A549 (cell line): ENCODE data around the gene CD151. TPM values are rescaled to one million over a fixed set of nuclear protein-coding genes. Genes with fewer than 3 reads are reported as not detected.

ENCODE experiments used
- ATAC-seq, 2 experiments: fragments of 200-7000 bp in 1 of 2; fragments of >200 bp in 1 of 2; cut with Nextera tagmentation in 1 of 2; cut with Tn5 transposase in 1 of 2; 3 replicates each; pipeline versions ENCODE4 v1.8.0 to v1.9.1; 2018 to 2020; ENCODE audit warnings: mild to moderate bottlenecking in 1 of 2, moderate library complexity in 1 of 2
- CTCF ChIA-PET: fragments of 300-600 bp; sonication (Branson Sonifier 250); formaldehyde crosslinking; extraction: SDS; loops from one replicate; lab custom pipeline; 2021; ENCODE audit warnings: antibody characterized with exemption, inconsistent platforms; lab: Yijun Ruan, JAX
- POLR2A ChIA-PET: fragments of 350-600 bp; formaldehyde crosslinking; extraction: SDS; loops from one replicate; lab custom pipeline; 2021; ENCODE audit warnings: antibody characterized with exemption, inconsistent platforms; lab: Yijun Ruan, JAX
- DNase-seq, 2 experiments: peaks; one replicate each; pipeline versions ENCODE4 v3.0.0 to v3.0.0-alpha.2; 2011 to 2016; ENCODE audit warnings: low read depth in 1 of 2, low spot score in 1 of 2
- FAIRE-seq: peaks from 2 replicates; lab custom pipeline; 2011; peaks lifted over from hg19 to GRCh38; lab: Jason Lieb, UNC
- H3K27ac ChIP-seq, 2 experiments: fragments of >200 bp; sonication (Bioruptor Twin); formaldehyde crosslinking; 3 replicates each; pipeline ENCODE4 v1.5.1; 2016 to 2017
- H3K4me1 ChIP-seq: fragments of >200 bp; sonication (Bioruptor Twin); formaldehyde crosslinking; 3 replicates; pipeline ENCODE4 v1.6.1; 2016
- H3K4me2 ChIP-seq: fragments of >200 bp; sonication (Bioruptor Twin); formaldehyde crosslinking; 3 replicates; pipeline ENCODE4 v1.6.1; 2016
- H3K4me3 ChIP-seq: fragments of >200 bp; sonication (Bioruptor Twin); formaldehyde crosslinking; 3 replicates; pipeline ENCODE4 v1.5.1; 2016
- H3K9me3 ChIP-seq: fragments of >200 bp; sonication (Bioruptor Twin); formaldehyde crosslinking; 3 replicates; pipeline ENCODE4 v1.6.1; 2016
- CEBPB ChIP-seq, 2 experiments: fragments of >200 bp in 1 of 2; sonication (Bioruptor Twin) in 1 of 2; formaldehyde crosslinking in 1 of 2; IDR thresholded peaks; 2 replicates each; pipeline ENCODE4 v1.6.1; 2012 to 2016
- CHD4 ChIP-seq: fragments of 200-600 bp; sonication (generic); IDR thresholded peaks from 2 replicates; pipeline ENCODE4 v1.6.1; 2016; ENCODE audit warnings: antibody characterized with exemption, mild to moderate bottlenecking, borderline replicate concordance
- ESRRA ChIP-seq: fragments of 150-350 bp; IDR thresholded peaks from 2 replicates; pipeline ENCODE4 v1.6.1; 2014; ENCODE audit warnings: mild to moderate bottlenecking, low read length, borderline replicate concordance
- GATA3 ChIP-seq: IDR thresholded peaks from 2 replicates; pipeline ENCODE4 v1.6.1; 2012; ENCODE audit warnings: borderline replicate concordance
- HDAC2 ChIP-seq: fragments of 200-600 bp; sonication (generic); IDR thresholded peaks from 2 replicates; pipeline ENCODE4 v1.6.1; 2016
- HOXA7 ChIP-seq: fragments of 250-450 bp; sonication (Bioruptor Pico); IDR thresholded peaks from 2 replicates; pipeline ENCODE4 v1.5.0; 2020; ENCODE audit warnings: mild to moderate bottlenecking, moderate library complexity
- HOXB13 ChIP-seq: fragments of 250-450 bp; sonication (Bioruptor Pico); IDR thresholded peaks from 2 replicates; pipeline ENCODE4 v1.5.0; 2020; ENCODE audit warnings: low read depth, mild to moderate bottlenecking, moderate library complexity
- MAFK ChIP-seq: fragments of 450-650 bp; IDR thresholded peaks from 2 replicates; pipeline ENCODE4 v1.6.1; 2014; ENCODE audit not compliant: partially characterized antibody
- NFE2L2 ChIP-seq: fragments of 150-350 bp; conservative IDR thresholded peaks from 2 replicates; pipeline ENCODE4 v1.6.1; 2014; ENCODE audit warnings: low read length
- NR3C1 ChIP-seq: fragments of >200 bp; sonication (Bioruptor Twin); formaldehyde crosslinking; IDR thresholded peaks from 3 replicates; pipeline ENCODE4 v1.6.1; 2017
- RARB ChIP-seq: fragments of 250-450 bp; sonication (Bioruptor Pico); IDR thresholded peaks from 2 replicates; pipeline ENCODE4 v1.8.0; 2021; ENCODE audit warnings: mild to moderate bottlenecking, moderate library complexity
- RNF2 ChIP-seq: fragments of 200-600 bp; sonication (generic); IDR thresholded peaks from 2 replicates; pipeline ENCODE4 v1.6.1; 2016; ENCODE audit warnings: low read depth, mild to moderate bottlenecking, antibody characterized with exemption, moderate library complexity, borderline replicate concordance
- SMC3 ChIP-seq: fragments of >200 bp; sonication (Bioruptor Twin); formaldehyde crosslinking; IDR thresholded peaks from 3 replicates; pipeline ENCODE4 v1.6.1; 2018; ENCODE audit warnings: inconsistent platforms
- ZSCAN20 ChIP-seq: fragments of 250-450 bp; sonication (Bioruptor Pico); IDR thresholded peaks from 2 replicates; pipeline ENCODE4 v1.8.0; 2022; ENCODE audit warnings: mild to moderate bottlenecking, moderate library complexity
- WGBS: methylation state at CpG from one replicate; pipeline ENCODE4 v1.1.6; 2017; ENCODE audit errors: missing lambda C conversion rate; 5-methylcytosine and 5-hydroxymethylcytosine counted together
- polyA plus RNA-seq, 4 experiments: library from polyadenylated mRNA; depleted of rRNA in 3 of 4; stranded (reverse); fragments of >200 nt; fragmentation: RNase III in 1 of 4; extraction: RNeasy Plus Mini Kit Qiagen cat#74134 plus additional on column Dnase treatment in 1 of 4; gene quantifications; 2 replicates in 3 of 4; 3 replicates in 1 of 4; pipeline ENCODE4 v1.2.3, GENCODE V29; 2011 to 2017
- TF ChIP-seq, protein P1 (sequence below): fragments of 450-650 bp; IDR thresholded peaks from 2 replicates; pipeline ENCODE4 v1.6.1; 2014; ENCODE audit warnings: antibody characterized with exemption
- TF ChIP-seq, protein P2 (sequence below): fragments of 150-350 bp; IDR thresholded peaks from 2 replicates; pipeline ENCODE4 v1.6.1; 2014; ENCODE audit warnings: low read depth, mild to moderate bottlenecking, low read length
- TF ChIP-seq, protein P3 (sequence below): fragments of 250-450 bp; sonication (Bioruptor Pico); IDR thresholded peaks from 2 replicates; pipeline ENCODE4 v1.5.0; 2020; ENCODE audit warnings: low read depth, mild to moderate bottlenecking, moderate library complexity
- TF ChIP-seq, protein P4 (sequence below): IDR thresholded peaks from 2 replicates; pipeline ENCODE4 v1.6.1; 2012
- TF ChIP-seq, protein P5 (sequence below): IDR thresholded peaks from 2 replicates; pipeline ENCODE4 v1.6.1; 2012; ENCODE audit warnings: low read depth, borderline replicate concordance
- TF ChIP-seq, protein P6 (sequence below): fragments of >200 bp; sonication (Bioruptor Twin); formaldehyde crosslinking; IDR thresholded peaks from 2 replicates; pipeline ENCODE4 v1.6.1; 2016

Gene CD151
- polyA plus RNA-seq, 2 of the 4 experiments (the other 2 are of a cell fraction), result 409 to 701 TPM

DNA sequence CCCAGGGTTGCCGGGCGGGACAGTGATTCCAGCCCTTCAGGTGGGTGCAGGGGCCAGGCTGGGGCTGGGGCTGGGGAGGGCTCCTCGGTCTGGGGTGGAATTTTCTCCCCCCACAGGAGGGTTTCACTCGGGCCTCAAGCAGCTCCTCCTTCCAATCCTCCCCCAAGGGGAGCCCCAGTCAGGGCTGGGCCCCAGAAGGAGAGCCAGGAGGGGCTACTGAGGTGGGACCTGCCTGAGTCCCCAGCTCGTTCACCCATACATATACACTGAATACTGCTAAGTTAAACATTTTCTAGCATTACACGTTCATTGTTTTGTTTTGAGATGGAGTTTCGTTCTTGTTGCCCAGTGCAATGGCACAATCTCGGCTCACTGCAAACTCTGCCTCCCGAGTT lies 6.5 kb upstream of the CD151 start (continued):
- TF ChIP-seq, protein P1, sequence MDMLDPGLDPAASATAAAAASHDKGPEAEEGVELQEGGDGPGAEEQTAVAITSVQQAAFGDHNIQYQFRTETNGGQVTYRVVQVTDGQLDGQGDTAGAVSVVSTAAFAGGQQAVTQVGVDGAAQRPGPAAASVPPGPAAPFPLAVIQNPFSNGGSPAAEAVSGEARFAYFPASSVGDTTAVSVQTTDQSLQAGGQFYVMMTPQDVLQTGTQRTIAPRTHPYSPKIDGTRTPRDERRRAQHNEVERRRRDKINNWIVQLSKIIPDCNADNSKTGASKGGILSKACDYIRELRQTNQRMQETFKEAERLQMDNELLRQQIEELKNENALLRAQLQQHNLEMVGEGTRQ, result no peak
- TF ChIP-seq HOXA7 (CRISPR knock-in tag), result no peak
- TF ChIP-seq CEBPB (IDR thresholded peaks at IDR 0.05), result no peak
- no peak for TF ChIP-seq NR3C1
- no peak for TF ChIP-seq HDAC2
- TF ChIP-seq, protein P2, sequence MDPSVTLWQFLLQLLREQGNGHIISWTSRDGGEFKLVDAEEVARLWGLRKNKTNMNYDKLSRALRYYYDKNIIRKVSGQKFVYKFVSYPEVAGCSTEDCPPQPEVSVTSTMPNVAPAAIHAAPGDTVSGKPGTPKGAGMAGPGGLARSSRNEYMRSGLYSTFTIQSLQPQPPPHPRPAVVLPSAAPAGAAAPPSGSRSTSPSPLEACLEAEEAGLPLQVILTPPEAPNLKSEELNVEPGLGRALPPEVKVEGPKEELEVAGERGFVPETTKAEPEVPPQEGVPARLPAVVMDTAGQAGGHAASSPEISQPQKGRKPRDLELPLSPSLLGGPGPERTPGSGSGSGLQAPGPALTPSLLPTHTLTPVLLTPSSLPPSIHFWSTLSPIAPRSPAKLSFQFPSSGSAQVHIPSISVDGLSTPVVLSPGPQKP, result no peak
- TF ChIP-seq SMC3, result no peak
- TF ChIP-seq RARB (CRISPR knock-in tag), result no peak

DNA sequence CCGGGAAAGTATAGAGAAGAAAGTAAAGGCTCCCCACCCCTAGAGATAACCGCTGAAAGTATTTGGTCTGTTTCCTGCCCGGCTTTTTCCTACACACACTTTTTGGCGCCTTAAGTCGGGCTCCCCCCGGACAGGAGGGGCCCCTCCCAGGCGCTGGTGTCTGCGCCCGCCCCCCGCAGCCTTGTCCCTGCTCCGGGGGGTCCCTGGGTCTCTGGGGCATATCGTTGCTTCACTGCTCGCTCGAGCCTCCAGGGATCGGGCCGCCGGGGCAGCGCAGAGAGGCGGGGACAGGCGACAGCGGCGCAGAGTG lies 6.0 kb upstream of the CD151 start:
- Histone ChIP-seq H3K27ac (peak overlapping the region; percentile 80 to 88), H3K4me3 (peak overlapping the region; percentile 52), H3K9me3 (no peaks in the 10 kb centered on the region), H3K4me2 (peak overlapping the region; percentile 87), H3K4me1 (peaks cover 57% of the 10 kb centered on the region)
- ChIA-PET POLR2A (no interaction called here), CTCF (interaction anchor here (1.4 kb wide), 1 partner anchor 9 kb away, joined by 4 read pairs; no protein-coding TSS in a partner anchor)
- DNase-seq (no peak), FAIRE-seq (no peak), ATAC-seq (no peak)
- no peak for TF ChIP-seq ZSCAN20 (CRISPR knock-in tag)
- no peak for TF ChIP-seq RNF2
- no peak for TF ChIP-seq NFE2L2
- TF ChIP-seq ESRRA, result no peak
- TF ChIP-seq, protein P3, sequence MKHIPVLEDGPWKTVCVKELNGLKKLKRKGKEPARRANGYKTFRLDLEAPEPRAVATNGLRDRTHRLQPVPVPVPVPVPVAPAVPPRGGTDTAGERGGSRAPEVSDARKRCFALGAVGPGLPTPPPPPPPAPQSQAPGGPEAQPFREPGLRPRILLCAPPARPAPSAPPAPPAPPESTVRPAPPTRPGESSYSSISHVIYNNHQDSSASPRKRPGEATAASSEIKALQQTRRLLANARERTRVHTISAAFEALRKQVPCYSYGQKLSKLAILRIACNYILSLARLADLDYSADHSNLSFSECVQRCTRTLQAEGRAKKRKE (CRISPR knock-in tag), result no peak
- TF ChIP-seq RARB (CRISPR knock-in tag), result no peak
- TF ChIP-seq MAFK, result no peak
- TF ChIP-seq, protein P4, sequence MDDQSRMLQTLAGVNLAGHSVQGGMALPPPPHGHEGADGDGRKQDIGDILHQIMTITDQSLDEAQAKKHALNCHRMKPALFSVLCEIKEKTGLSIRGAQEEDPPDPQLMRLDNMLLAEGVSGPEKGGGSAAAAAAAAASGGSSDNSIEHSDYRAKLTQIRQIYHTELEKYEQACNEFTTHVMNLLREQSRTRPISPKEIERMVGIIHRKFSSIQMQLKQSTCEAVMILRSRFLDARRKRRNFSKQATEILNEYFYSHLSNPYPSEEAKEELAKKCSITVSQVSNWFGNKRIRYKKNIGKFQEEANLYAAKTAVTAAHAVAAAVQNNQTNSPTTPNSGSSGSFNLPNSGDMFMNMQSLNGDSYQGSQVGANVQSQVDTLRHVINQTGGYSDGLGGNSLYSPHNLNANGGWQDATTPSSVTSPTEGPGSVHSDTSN, result no peak
- TF ChIP-seq GATA3, result no peak
- no peak for TF ChIP-seq CHD4
- TF ChIP-seq, protein P5, sequence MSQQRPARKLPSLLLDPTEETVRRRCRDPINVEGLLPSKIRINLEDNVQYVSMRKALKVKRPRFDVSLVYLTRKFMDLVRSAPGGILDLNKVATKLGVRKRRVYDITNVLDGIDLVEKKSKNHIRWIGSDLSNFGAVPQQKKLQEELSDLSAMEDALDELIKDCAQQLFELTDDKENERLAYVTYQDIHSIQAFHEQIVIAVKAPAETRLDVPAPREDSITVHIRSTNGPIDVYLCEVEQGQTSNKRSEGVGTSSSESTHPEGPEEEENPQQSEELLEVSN, result no peak
- TF ChIP-seq HOXB13 (CRISPR knock-in tag), result no peak
- TF ChIP-seq, protein P6, sequence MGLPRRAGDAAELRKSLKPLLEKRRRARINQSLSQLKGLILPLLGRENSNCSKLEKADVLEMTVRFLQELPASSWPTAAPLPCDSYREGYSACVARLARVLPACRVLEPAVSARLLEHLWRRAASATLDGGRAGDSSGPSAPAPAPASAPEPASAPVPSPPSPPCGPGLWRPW, result no peak
- 29% methylated on average over 9 of the region's 22 CpGs for WGBS
